ENCODE results near the gene ROBO4. TPM values are rescaled to one million over a fixed set of nuclear protein-coding genes. Genes with fewer than 3 reads are reported as not detected.

ROBO4 gene
- total and polyA plus RNA-seq, 9 of the 15 experiments (the other 6 are each of a cell fraction or from before 2014, with no cell fraction given), result not detected

DNA sequence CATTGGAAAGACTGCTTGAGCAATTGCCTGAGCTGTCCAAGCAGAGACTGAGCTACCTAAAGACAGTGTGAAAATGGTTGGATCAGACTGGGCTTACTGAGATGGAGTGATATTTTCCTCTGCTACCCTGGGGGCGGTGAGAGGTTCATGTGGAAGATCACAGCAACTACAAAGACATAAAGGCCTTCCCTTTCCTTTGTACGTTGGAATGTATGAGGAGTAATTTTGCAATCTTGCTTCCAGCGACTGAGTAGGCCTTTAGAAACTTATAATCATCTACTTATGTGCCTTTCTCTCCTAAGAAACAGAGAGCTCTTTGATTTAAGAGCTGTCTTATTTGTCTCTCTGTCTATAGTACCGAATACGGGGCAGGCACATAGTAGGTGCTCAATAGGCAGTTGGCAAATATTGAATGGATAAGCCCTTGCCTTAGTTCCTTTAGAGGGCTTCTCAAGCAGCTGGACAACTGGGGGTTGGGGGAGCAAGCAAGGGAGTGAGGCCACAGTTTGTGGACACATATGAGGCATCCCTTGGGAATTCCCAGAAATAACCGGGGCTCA, 40.6 kb upstream of the ROBO4 start:
- H3K9ac ChIP-seq (ENCODE audit: insufficient read depth in 1 of 2, low read depth in 2 of 2, low read length in 2 of 2), result no peak overlapping the region

GRCh38 chr11:124937336-124937935, 39.8 kb upstream of the ROBO4 start:
- no peak overlapping the region for H3K27ac ChIP-seq (ENCODE audit: extremely low read depth, low read depth, low read length)
- ChIA-PET CTCF (ENCODE audit: low intra/inter-chr PET ratio) (no interaction called here), POLR2A (interaction anchor here (0.6 kb wide), 1 partner anchor 334 kb away, joined by 4 read pairs; no protein-coding TSS in a partner anchor)
- FAIRE-seq (no peak), DNase-seq (ENCODE audit: extremely low read depth in 1 of 4, low spot score in 3 of 4) (no peak), ATAC-seq (no peak)
- BruUV-seq (replicated peaks), result no TSS peak
- no peaks in the 10 kb centered on the region for H3K36me3 ChIP-seq (ENCODE audit: control insufficient read depth, insufficient read depth, low read length)
- H2AFZ ChIP-seq (ENCODE audit: low read depth, low read length), result no peak overlapping the region
- H3K4me1 ChIP-seq (replicated peaks in 1 of 2; ENCODE audit: control insufficient read depth in 2 of 2, insufficient read depth in 2 of 2, low read length in 2 of 2), result no peaks in the 10 kb centered on the region
- H3K79me2 ChIP-seq (ENCODE audit: control insufficient read depth, insufficient read depth, low read length), result no peaks in the 10 kb centered on the region
- in situ Hi-C loops (cut with MboI), result no loop called here
- no peak overlapping the region for H3K9ac ChIP-seq (ENCODE audit: insufficient read depth in 1 of 2, low read depth in 2 of 2, low read length in 2 of 2)
- H3K9me1 ChIP-seq (ENCODE audit: control insufficient read depth, insufficient read depth, low read length), result no peaks in the 10 kb centered on the region
- H3K9me3 ChIP-seq (replicated peaks; ENCODE audit: control insufficient read depth, insufficient read depth, low read depth, low read length), result no peaks in the 10 kb centered on the region
- no peak overlapping the region for H3K4me2 ChIP-seq (ENCODE audit: insufficient read depth, low read length)
- no peak overlapping the region for H3K4me3 ChIP-seq
- WGBS (ENCODE audit: insufficient coverage, low coverage, missing lambda C conversion rate), result 0% methylated on average over 3 of the region's 3 CpGs
- no peaks in the 10 kb centered on the region for H4K20me1 ChIP-seq (replicated peaks; ENCODE audit: control insufficient read depth, insufficient read depth, low read length)
- intact Hi-C loops (cut with micrococcal nuclease), result no loop called here
- H3K27me3 ChIP-seq (ENCODE audit: control insufficient read depth in 2 of 2, insufficient read depth in 2 of 2, low read length in 2 of 2), result peaks cover 23 to 34% of the 10 kb centered on the region in 2 experiments; a peak in 4 of 5 replicates
- TF ChIP-seq ZNF140 (CRISPR knock-in tag; IDR thresholded peaks at IDR 0.05), result no peak
- no peak for TF ChIP-seq XRCC5 (IDR thresholded peaks at IDR 0.05; ENCODE audit: low read depth, low read length)
- no peak for TF ChIP-seq WHSC1 (IDR thresholded peaks at IDR 0.05; ENCODE audit: low read length)
- TF ChIP-seq ZNF695 (CRISPR knock-in tag; IDR thresholded peaks at IDR 0.05), result no peak
- TF ChIP-seq KLF16 (IDR thresholded peaks at IDR 0.05), result no peak
- TF ChIP-seq, protein P1, sequence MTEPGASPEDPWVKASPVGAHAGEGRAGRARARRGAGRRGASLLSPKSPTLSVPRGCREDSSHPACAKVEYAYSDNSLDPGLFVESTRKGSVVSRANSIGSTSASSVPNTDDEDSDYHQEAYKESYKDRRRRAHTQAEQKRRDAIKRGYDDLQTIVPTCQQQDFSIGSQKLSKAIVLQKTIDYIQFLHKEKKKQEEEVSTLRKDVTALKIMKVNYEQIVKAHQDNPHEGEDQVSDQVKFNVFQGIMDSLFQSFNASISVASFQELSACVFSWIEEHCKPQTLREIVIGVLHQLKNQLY (CRISPR knock-in tag; conservative IDR thresholded peaks at IDR 0.05), result no peak
- TF ChIP-seq, protein P2, sequence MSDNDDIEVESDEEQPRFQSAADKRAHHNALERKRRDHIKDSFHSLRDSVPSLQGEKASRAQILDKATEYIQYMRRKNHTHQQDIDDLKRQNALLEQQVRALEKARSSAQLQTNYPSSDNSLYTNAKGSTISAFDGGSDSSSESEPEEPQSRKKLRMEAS (CRISPR knock-in tag; IDR thresholded peaks at IDR 0.05), result no peak
- TF ChIP-seq ARNT (IDR thresholded peaks at IDR 0.05), result no peak
- no peak for TF ChIP-seq CEBPZ (IDR thresholded peaks at IDR 0.05; ENCODE audit: borderline replicate concordance, low read depth, low read length)

More for the DNA sequence above, 40.6 kb upstream of the ROBO4 start:
- Histone ChIP-seq H3K27ac (ENCODE audit: extremely low read depth, low read depth, low read length) (no peak overlapping the region), H2AFZ (ENCODE audit: low read depth, low read length) (no peak overlapping the region), H3K4me1 (replicated peaks in 1 of 2; ENCODE audit: control insufficient read depth in 2 of 2, insufficient read depth in 2 of 2, low read length in 2 of 2) (no peaks in the 10 kb centered on the region), H3K27me3 (ENCODE audit: control insufficient read depth in 2 of 2, insufficient read depth in 2 of 2, low read length in 2 of 2) (peaks cover 24 to 35% of the 10 kb centered on the region in 2 experiments; a peak in 4 of 5 replicates), H3K4me2 (ENCODE audit: insufficient read depth, low read length) (no peak overlapping the region), H3K36me3 (ENCODE audit: control insufficient read depth, insufficient read depth, low read length) (no peaks in the 10 kb centered on the region), H3K9me1 (ENCODE audit: control insufficient read depth, insufficient read depth, low read length) (no peaks in the 10 kb centered on the region), H4K20me1 (replicated peaks; ENCODE audit: control insufficient read depth, insufficient read depth, low read length) (no peaks in the 10 kb centered on the region), H3K79me2 (ENCODE audit: control insufficient read depth, insufficient read depth, low read length) (no peaks in the 10 kb centered on the region), H3K4me3 (no peak overlapping the region), H3K9me3 (replicated peaks; ENCODE audit: control insufficient read depth, insufficient read depth, low read depth, low read length) (no peaks in the 10 kb centered on the region)
- no peak for DNase-seq (ENCODE audit: extremely low read depth in 1 of 4, low spot score in 3 of 4)
- ChIA-PET CTCF (ENCODE audit: low intra/inter-chr PET ratio) (no interaction called here), POLR2A (no interaction called here)
- no TSS peak for BruUV-seq (replicated peaks)
- WGBS (ENCODE audit: insufficient coverage, low coverage, missing lambda C conversion rate), result 0% methylated on average over 5 of the region's 6 CpGs
- TF ChIP-seq SAFB2 (IDR thresholded peaks at IDR 0.05; ENCODE audit: borderline replicate concordance, low read depth, low read length, severe bottlenecking) (no peak), ZKSCAN1 (IDR thresholded peaks at IDR 0.05; ENCODE audit: low read depth, low read length) (0 out of 2 replicates have a peak, but pooled peaks have one; percentile 41), MTA2 (IDR thresholded peaks at IDR 0.05; ENCODE audit: low read depth) (no peak), ZKSCAN3 (CRISPR knock-in tag; IDR thresholded peaks at IDR 0.05) (no peak)
- ATAC-seq, result no peak
- intact Hi-C loops (cut with micrococcal nuclease), result no loop called here
- in situ Hi-C loops (cut with MboI), result no loop called here
- FAIRE-seq, result no peak

All from K562 (cell line).